Stimulated activated CD8-positive, alpha-beta memory T cell treated with anti-CD3 and anti-CD28 coated beads, Interleukin-4, amount 100 ng/mL, for 48 hours (primary cell): Measurements from ENCODE around the gene PLEKHB2.
"Not testable (repeated sequence)": the region's sequence is repeated elsewhere in the genome, so short reads cannot be mapped to it uniquely, and the experiment has no call there.

Experiments used
- DNase-seq: peaks from one replicate; pipeline ENCODE4 v3.0.0-alpha.2; 2020

The PLEKHB2 gene

DNA sequence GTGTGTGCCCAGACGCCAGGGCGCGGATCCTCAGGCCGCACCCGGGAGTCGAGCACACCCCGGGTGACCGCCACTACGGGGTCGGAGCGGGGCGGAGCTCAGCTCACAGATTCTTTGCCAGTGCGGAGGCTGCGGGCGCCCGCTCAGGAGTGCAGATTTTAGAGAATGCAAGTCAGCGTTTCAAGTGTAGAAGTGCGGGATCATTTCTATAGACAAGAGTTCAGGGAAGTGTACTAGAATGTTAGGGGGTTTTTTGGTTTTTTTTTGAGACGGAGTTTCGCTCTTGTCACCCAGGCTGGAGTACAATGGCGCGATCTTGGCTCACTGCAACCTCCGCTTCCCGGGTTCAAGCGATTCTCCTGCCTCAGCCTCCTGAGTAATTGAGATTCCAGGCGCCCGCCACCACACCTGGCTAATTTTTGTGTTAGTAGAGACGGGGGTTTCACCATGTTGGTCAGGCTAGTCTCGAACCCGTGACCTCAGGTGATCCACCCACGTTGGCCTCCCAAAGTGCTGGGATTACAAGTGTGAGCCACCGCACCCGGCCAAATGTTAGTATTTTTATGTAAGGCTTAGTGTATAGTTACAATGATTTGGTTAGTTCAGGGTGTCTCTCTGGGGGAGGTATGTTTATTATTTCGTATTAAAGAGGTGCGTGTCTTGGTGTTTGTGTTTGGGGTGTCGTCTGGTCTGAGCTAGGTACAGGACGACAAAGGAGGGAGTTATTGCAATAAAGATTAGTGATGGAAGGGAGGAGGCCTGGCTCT, 11.3 kb upstream of the PLEKHB2 start:
- DNase-seq = peak; percentile 55

DNA sequence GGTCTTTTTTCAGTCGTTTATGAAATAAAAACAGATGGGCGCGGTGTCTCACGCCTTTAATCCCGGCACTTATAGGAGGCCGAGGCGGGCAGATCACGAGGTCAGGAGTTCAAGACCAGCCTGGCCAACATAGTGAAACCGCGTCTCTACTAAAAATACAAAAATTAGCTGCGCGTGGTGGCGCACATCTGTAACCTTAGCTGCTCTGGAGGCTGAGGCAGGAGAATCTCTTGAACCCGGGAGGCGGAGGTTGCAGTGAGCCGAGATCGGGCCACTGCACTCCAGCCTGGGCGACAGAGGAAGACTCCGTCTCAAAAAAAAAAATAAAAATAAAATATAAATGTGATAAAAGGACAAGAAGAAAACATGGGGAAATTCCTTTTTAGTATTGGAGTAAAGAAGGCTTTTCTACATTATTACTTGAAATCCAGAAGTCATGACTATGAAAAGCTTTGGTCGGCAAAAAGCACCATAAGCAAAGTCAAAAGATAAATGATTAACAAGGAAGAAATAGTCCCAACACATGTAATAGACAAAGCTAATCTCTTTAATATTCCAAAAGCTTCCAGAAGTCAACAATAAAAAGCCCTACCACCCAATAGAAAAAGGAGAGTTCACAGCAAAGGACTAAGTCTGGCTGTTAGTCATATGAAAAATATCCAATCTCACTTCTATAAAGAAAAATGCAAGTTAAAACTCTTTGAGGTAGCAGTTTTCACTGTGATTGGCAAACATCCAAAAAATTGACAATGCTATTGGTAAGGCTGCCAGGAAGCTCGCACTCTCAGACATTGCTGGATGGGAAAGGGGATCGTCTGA, 10.5 kb upstream of the PLEKHB2 start:
- DNase-seq = no peak

DNA sequence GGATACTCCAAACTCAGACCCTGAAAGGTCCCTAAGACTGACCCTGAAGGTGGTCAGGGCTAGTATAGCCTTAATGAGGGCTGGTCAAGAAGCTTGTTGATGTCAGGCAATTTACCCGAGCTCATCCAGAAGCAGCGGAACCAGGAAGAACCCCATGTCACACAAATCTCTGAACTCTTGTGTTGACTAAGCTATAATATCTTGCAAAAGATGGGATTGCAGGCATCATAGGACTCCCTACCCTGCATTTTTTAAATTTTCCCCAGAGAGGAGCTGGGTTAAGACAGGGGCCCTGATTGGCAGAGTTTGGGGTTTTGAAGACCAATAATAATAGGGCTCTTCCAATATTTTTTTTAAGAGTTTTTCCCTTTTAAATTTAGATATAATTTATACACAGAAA, 2.0 kb upstream of the PLEKHB2 start:
- no peak for DNase-seq

DNA sequence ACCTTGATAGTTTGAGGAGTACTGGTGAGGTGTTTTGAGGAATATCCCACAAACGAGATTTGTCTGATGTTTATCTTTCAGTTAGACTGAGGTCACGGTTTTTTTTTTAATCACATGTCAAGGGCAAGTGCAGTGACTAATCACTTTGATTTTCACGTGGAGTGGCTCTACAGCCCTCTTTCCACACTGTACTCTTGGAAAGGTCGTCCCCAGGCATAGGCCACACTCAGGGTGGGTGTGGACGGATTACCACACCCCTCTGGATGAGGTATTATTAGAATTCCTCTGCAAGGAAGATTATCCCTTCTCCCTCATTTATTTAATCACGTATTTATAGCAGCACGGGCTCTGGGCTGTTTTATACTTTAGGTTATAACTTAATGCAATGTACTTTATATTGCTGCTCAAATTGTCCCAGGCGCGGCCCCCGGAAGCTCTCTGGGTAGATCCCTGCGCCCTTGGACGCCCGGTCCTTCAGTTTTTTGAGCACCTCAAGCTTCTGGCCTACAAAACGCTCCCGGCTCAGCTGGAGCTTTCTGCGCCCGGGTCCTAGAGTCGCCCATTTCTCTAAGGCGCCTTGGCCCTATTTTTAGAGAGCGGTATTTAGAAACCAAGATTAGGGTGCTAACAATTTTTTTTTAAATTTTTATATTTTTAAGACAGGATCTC, 515 bp upstream of the PLEKHB2 start:
- DNase-seq = peak; percentile 56

DNA sequence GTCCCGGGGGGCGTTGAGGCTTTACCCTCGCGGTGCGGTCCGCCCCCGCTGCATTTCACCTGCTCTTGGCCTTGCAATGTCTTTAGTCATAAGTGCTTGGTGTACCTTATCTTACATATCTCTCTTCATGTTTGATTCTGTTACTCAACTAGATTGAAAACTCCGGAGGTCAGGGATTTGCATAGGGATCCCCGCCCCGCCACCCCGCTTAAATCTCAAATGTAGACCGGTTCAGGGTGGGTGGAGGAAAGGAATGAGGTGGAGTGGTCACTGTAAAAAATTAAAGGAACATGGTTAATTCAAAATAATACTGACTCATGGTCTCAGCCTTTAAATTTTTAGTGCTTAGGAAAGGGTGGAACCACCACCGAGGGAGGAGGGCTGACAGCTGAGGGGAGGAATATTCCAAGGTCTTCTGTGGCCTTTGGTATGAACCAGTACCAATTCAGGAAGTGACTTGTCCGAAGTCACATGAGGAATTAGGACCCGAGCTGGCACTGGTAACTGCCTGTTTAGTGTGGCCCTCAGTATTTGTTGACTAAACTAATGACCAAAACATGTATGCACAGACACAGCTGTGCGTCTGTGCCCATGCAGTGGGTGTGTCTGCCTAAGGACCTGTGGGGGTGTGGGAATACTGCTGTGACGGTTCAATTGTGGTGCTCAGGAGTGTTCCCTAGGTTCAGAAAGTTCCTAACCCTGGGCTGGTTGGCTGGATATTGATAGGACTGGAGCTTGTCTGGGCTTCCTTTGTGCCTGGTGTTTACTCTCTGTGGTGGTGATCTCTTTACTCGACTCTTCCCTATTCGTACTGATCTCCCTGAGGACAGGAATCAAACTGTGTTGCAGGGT, 1.0 kb downstream of the PLEKHB2 start:
- peak; percentile 72 for DNase-seq

DNA sequence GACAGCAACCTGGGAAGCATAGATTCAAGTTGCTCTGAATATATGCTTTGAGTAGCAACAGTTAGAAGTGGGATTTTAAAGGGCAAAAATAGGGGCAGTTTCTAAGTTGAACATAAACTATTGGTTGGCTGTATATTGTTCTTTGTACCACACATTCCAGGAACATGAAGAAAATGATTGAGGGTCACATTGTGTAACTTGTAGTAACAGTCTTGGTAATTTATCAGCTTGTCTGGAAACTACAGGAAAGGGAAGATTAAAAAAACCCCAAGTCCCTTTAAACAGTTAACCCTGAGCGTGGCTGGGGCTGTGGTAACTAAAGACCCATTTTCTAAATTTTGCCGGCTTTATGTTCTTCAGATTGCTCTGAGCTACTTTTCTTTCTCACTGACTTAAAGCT, 7.4 kb downstream of the PLEKHB2 start:
- no peak for DNase-seq

DNA sequence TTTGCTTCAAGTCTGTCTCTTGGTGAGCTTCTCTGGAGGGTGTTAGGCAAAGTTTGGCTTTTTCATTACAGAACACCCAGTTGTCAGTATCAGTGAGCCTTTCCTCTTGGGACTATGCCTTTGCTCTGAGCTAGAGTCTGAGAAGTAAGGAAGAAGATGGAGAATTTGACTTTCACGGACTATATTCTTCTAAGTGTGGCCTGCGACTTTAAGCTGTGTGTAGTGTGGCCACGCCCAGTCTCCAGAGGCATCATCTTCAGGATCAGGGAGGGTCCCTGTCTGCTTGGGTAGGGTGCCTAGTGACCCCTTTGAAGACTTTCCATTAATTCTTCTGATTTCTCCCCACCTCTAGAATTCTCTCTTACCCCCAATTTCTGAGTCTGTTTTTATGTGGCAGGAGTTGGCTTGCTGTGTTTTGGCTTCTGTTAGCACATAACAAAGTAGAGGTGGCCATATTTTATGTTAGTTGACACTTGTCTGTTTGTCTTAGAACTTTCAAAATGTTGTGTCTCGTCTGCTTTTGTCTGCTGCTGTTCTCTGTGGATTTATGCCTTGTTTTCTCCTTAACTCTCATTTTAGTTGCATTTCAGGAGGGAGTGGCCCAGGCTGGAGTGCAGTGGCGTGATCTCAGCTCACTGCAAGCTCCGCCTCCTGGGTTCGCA, 8.6 kb downstream of the PLEKHB2 start:
- no peak for DNase-seq

DNA sequence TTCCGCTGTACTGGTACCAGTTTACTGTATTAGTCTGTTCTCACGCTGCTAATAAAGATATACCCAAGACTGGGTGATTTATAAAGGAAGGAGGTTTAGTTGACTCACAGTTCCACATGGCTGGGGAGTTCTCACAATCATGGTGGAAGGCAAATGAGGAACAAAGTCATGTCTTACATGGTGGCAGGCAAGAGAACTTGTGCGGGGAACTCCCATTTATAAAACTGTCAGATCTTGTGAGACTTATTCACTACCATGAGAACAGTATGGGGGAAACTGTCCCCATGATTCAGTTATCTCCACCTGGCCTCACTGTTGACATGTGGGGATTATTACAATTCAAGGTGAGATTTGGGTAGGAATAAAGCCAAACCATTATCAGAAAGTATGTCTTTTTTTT, 9.8 kb downstream of the PLEKHB2 start:
- DNase-seq = not testable (repeated sequence)

DNA sequence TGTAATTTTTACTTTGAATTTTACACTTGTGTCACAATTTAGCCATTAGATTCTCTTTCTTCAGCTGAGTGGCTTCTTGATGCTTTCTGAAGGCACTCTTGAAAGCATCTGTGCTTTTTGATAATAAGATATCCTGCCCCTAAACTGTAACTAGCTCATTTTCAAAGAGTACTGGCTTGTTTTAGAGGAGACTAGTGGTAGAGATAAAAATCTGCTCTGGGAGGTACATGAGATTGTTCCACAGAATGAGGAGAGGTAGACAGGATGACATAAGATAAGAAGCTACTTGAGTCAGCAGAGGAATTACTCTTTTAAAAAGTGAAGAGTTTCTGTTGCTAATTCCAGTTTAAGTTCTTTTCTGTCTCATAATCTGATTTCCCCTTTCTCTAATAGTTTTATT, 10.6 kb downstream of the PLEKHB2 start:
- DNase-seq = no peak

DNA sequence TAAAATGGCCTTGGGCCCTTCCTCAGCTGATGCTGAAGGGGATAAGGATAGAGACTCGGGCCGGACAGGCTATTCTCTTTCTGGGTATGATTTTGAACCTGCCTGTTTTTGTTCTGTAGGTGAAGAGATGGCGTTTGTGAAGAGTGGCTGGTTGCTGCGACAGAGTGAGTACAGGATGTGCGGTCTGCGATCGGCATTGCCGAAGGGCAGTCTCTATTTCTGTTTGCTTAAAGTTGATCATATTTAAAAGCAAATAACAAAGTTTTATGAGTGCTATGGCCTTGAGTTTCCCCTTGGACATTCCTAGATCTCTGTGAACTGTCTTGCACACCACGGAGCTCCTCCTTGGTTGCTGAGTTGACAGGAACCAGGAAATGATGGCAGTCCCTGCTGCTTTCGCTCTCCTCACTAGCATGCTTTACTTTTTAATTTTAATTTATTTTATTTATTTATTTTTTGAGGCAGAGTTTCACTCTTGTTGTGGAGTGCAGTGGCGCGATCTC, 15.7 kb downstream of the PLEKHB2 start:
- no peak for DNase-seq

DNA sequence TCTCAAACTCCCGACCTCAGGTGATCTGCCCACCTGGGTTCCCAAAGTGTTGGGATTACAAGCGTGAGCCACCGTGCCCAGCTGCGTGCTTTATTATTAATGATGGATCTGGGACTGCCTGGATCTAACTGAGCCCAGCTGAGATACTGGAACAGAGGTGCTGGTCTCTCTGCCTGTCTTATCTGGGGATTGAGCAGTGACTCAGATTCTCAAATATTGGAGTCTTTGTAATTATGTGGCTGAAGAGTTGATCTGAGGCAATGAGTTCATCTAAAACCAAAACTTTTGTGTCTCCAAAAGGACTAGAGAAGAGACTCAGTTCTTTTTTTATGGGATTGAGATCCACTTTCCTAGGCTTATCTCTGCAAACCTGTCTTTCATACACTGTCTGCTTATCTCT, 16.3 kb downstream of the PLEKHB2 start:
- no peak for DNase-seq

DNA sequence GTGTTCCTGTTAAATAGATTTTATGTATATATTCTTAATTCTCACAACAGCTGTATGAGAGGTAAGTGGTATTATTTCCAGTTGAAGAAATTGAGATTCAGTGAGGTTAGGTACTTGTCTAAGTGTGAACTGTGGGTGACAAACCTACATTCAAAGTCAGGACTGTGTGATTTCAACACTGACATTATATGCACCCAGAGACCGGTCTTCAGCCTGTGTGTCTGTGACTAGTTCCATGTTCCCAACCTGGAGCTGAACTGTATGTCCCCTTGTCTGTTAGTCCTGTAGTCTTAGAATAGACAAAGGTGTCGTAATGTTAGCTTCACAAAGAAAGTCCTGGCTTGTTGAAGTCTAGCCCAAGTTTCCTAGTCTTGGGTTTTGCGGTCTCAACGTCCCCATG, 17.4 kb downstream of the PLEKHB2 start:
- no peak for DNase-seq

DNA sequence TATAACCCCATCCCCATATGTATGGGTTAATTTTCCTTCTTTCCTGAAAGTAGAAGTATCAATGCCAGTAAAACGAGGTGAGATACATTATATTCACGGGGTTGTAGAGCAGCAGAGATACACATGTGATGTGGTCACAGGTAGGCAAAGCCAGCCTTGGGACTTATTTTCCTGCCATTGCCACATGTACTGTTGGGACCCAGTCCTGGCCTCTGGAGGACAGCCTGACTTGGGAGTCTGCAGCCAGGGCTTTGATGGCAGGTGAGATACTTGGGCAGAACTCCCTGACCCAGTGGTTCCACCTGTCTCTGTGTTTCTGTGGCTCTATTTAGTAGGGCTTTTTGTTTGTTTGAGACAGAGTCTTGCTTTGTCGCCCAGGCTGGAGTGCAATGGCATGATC, 18.1 kb downstream of the PLEKHB2 start:
- DNase-seq = no peak

DNA sequence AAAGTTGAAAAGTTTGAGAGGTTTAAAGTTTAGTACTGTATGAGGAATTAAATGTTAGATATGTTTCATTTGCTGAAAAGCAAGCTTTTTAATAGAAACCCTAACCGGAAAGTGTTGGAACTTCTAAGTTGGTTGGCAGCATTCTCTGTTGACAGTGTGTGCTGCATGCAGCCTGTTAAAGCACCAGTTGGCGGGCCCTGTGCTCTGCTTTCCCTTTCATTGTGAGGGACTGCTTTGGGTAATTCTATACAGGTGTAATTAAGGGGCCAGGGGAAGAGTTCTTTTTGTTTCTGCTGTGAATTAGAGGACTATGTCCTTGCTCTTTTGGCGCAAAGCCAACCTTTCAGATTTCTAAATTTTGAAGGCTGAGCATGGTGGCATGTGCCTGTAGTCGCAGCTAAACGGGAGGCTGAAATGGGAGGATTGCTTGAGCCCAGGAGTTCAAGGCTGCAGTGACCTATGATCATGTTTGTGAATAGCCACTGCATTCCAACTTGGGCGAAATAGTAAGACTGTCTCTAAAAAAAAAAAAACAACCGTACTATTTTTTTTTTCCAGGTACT, 20.1 kb downstream of the PLEKHB2 start:
- DNase-seq = no peak

DNA sequence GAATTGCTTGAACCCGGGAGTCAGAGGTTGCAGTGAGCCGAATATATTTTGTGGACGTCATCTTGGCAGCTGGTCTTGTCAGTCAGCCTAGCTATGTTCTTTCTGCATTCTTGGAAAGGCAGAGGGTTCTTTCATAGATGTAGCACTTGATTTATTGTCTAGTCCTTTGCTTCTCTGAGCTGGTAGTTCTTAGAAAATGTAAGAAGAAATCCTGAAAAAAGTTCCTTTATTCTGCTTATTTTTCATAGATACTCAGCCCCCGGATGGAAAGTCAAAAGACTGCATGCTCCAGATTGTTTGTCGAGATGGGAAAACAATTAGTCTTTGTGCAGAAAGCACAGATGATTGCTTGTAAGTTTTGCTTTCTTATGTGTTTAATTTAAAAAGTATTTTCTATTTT, 21.3 kb downstream of the PLEKHB2 start:
- no peak for DNase-seq

DNA sequence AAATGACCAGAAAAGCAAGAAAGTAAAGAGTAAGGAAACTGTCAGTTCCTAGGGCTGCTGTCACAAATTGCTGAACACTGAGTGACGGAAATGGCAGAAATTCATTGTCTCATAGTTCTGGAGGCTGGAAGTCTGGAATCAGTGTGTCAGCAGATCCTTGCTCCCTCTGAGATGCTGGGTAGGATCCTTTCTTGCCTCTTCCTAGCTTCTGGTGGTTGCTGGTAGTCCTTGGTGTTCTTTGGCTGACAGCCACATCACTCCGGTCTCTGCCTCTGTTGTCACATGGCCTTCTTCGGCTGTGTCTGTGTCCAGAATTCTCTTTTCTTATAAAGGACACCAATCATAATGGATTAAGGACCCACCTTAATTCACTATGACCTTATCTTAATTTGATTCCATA, 21.9 kb downstream of the PLEKHB2 start:
- no peak for DNase-seq

DNA sequence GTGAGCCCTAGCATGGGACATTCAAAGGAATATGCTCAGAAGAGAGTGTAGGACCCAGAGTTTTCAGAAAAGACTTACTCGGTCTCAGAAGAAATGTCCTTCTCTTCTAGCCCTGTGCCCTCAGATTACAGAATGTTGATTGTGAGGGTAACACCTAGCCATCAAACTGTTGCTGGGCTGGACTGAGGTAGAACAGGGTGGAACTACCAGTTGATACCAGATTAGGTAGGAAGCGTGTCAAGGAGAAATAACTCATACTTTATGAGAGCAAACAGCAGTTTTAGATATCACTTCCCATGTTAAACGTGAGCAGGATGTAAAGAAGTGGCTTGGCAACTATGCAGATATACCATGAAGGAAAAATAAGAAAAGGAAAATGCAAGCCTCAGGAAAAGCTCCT, 22.8 kb downstream of the PLEKHB2 start:
- DNase-seq = no peak

DNA sequence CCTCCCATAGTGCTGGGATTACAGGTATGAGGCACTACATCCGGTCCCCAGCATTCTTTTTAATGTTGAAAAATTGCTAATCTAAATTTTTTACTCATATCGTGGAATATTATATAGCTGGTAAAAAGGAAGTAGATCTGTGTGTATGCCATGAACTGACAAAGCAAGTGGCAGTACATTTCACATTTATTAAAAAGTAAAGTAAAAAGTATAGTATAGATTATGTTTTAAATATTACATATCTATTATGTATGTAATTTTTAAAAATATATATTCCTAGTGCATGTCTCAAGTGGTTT, 25.1 kb downstream of the PLEKHB2 start:
- DNase-seq = no peak

DNA sequence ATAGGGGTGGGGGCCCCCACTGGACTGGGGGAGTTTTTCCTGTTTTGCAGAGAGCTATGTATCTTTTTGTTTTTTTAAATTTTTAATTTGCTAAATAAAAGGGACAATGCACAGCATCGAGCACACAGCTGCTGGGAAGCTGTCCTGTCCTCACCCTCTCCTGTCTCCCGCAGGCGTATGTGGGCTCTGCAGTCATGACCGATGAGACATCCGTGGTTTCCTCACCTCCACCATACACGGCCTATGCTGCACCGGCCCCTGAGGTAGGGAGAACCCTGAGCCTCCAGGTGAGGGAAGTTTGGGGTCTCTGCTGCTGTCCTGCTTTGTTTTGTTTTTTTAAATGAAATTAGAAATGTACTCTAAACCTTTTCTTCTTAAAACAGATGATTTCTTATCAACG, 27.6 kb downstream of the PLEKHB2 start:
- no peak for DNase-seq

DNA sequence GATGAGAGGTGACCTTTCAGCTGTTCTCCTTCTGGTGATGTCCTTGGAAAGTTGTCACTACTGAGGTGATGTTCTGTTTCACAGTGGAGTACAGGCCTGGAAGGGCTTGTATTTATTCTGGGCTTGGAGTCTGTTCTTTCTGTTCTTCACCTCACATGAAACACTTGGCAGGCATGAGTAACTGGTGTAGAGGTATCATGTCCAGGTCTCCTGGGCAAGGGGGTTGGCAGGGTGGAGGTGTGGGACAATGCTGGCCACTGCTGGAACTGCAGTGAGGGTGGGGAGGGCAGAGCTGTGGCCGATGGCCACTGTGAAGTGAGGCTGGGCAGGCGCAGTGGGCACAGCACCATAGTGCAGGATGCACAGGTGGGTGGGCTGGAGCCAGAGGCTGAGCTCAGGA, 35.4 kb downstream of the PLEKHB2 start:
- DNase-seq = no peak

DNA sequence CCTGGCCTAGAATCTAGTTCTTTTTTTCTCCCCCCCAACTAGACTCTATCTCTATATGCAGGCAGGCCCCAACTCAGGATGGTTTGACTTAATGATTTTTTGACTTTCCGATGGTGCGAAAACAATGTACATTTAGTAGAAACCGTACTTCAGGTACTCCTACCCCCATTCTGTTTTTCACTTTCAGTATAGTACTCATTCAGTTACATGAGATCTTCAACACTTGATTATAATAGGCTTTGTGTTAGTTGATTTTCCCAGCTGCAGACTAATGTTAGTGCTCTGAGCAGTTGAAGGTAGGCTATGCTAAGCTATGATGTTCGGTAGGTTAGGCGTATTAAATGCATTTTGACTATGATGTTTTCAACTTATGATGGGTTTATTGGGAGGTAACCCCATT, 37.7 kb downstream of the PLEKHB2 start:
- DNase-seq = no peak

DNA sequence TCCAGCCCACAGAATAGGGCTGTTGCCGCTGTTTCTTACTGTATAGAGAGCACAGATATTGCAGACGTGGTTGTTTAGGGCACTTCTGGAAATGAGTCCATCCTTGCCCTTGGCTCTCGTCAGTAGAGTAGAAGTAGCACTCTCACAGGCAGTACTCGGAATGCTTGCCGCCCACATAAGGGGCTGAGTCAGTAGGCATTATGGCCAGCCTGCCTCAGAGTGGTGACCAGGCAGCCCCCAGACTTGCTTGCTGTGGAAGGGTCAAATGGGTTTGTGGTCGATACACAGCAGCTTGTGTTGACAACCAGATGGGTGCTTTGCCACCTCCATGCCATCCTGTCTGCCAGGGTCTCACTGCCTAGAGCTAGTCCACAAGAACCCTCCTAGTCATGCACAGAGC, 38.7 kb downstream of the PLEKHB2 start:
- no peak for DNase-seq
